ENCODE results near the gene GIT1. TPM values are rescaled to one million over a fixed set of nuclear protein-coding genes. Genes with fewer than 3 reads are reported as not detected.

The GIT1 gene
- total and polyA plus RNA-seq, 2 of the 13 experiments (the other 11 are each of a cell fraction or from before 2014, with no cell fraction given): 14.2 to 30.8 TPM

DNA sequence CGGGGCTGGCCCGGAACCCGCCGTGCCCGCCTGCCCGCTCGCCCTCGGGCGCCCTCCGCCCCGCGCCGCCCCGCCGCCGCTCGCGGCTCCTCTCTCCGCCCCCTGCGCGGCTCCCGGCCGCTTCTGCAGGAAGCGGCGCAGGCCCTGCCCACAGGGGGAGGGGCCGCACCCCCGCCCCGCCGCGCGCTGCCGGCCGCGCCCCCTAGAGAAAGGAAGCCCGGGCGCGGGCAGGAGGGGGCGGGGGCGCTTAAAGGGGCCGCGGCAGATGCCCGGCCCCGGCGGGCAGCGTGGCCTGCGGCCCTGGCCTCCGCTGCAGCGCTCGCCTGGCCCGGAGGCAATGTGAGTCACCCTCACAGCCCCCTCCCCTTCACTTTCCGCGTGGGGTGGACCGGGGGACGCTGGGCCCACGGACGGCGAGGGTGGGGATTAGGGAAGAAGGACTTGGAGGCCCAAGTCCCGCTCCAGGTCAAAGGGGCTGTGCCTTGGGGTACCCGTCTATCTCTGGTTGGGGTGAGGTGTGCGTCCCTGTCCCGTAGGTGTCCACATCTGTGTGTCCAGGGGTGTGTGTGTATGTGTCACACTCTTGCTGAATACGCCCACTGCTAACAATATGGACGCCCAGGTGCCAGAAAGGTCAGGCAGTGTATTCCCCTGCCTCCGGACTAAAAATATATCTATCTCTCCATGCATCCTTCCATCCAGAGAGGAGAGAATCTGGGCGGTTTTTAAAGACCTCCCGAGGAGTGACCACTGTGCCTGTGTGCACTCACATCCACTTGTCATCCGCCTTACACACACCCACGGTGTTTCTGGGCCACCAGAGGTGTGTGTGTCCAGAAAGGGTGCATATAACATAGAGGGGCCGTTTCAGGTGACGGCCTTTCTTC is at the start of gene GIT1 (continued):
- TF ChIP-seq AKNA (CRISPR knock-in tag; IDR thresholded peaks at IDR 0.05; ENCODE audit: borderline replicate concordance) (no peak), SRY (CRISPR knock-in tag; IDR thresholded peaks at IDR 0.05) (no peak; the same call in 1 of the 2 replicates), MZF1 (CRISPR knock-in tag; IDR thresholded peaks at IDR 0.05; ENCODE audit: borderline replicate concordance) (no peak), ZNF367 (CRISPR knock-in tag; IDR thresholded peaks at IDR 0.05; ENCODE audit: borderline replicate concordance) (no peak), ZSCAN20 (CRISPR knock-in tag; IDR thresholded peaks at IDR 0.05; ENCODE audit: borderline replicate concordance) (no peak), DNMT3B (CRISPR knock-in tag; conservative IDR thresholded peaks at IDR 0.05) (no peak), ZNF691 (CRISPR knock-in tag; IDR thresholded peaks at IDR 0.05; ENCODE audit: borderline replicate concordance, low read depth) (no peak), ZBTB1 (CRISPR knock-in tag; IDR thresholded peaks at IDR 0.05; ENCODE audit: borderline replicate concordance) (no peak), FIP1L1 (IDR thresholded peaks at IDR 0.05; ENCODE audit: borderline replicate concordance, insufficient read depth, low read depth, low read length) (no peak), ZNF446 (CRISPR knock-in tag; IDR thresholded peaks at IDR 0.05) (no peak), JARID2 (CRISPR knock-in tag; IDR thresholded peaks at IDR 0.05; ENCODE audit: insufficient replicate concordance) (no peak), NR2F2 (IDR thresholded peaks at IDR 0.05; ENCODE audit: borderline replicate concordance, low read depth) (no peak), ZC3H13 (CRISPR knock-in tag; IDR thresholded peaks at IDR 0.05) (no peak), NFYC (CRISPR knock-in tag; IDR thresholded peaks at IDR 0.05) (no peak), ZNF891 (CRISPR knock-in tag; IDR thresholded peaks at IDR 0.05) (no peak), KDM2A (CRISPR knock-in tag; IDR thresholded peaks at IDR 0.05; ENCODE audit: borderline replicate concordance, low read depth) (peak; percentile 26; the same call in 1 of the 2 replicates), TAF15 (IDR thresholded peaks at IDR 0.05; ENCODE audit: low read depth, low read length, poor library complexity, severe bottlenecking) (no peak)
- TF ChIP-seq, protein P1, sequence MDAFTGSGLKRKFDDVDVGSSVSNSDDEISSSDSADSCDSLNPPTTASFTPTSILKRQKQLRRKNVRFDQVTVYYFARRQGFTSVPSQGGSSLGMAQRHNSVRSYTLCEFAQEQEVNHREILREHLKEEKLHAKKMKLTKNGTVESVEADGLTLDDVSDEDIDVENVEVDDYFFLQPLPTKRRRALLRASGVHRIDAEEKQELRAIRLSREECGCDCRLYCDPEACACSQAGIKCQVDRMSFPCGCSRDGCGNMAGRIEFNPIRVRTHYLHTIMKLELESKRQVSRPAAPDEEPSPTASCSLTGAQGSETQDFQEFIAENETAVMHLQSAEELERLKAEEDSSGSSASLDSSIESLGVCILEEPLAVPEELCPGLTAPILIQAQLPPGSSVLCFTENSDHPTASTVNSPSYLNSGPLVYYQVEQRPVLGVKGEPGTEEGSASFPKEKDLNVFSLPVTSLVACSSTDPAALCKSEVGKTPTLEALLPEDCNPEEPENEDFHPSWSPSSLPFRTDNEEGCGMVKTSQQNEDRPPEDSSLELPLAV (CRISPR knock-in tag; conservative IDR thresholded peaks at IDR 0.05; ENCODE audit: low read depth): no peak
- TF ChIP-seq, protein P2, sequence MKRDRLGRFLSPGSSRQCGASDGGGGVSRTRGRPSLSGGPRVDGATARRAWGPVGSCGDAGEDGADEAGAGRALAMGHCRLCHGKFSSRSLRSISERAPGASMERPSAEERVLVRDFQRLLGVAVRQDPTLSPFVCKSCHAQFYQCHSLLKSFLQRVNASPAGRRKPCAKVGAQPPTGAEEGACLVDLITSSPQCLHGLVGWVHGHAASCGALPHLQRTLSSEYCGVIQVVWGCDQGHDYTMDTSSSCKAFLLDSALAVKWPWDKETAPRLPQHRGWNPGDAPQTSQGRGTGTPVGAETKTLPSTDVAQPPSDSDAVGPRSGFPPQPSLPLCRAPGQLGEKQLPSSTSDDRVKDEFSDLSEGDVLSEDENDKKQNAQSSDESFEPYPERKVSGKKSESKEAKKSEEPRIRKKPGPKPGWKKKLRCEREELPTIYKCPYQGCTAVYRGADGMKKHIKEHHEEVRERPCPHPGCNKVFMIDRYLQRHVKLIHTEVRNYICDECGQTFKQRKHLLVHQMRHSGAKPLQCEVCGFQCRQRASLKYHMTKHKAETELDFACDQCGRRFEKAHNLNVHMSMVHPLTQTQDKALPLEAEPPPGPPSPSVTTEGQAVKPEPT (CRISPR knock-in tag; IDR thresholded peaks at IDR 0.05; ENCODE audit: low read depth): no peak
